NCI-H1048 (cell line): ENCODE data around the gene KCNIP1.

Experiments
- DNase-seq: peaks from one replicate; lab custom pipeline; 2025; lab: John Stamatoyannopoulos, UW

Gene KCNIP1

GRCh38 chr5:170503990-170504596 lies at the start of gene KCNIP1:
Gene KCNIP1, plus strand, starts transcription at chr5:170504020.
- DNase-seq, result no peak

GRCh38 chr5:170463426-170463825 lies 40.4 kb upstream of the KCNIP1 start:
- DNase-seq, result no peak

- no peak for DNase-seq
Measured at GRCh38 chr5:170464280-170465127, 39.3 kb upstream of the KCNIP1 start.

DNA sequence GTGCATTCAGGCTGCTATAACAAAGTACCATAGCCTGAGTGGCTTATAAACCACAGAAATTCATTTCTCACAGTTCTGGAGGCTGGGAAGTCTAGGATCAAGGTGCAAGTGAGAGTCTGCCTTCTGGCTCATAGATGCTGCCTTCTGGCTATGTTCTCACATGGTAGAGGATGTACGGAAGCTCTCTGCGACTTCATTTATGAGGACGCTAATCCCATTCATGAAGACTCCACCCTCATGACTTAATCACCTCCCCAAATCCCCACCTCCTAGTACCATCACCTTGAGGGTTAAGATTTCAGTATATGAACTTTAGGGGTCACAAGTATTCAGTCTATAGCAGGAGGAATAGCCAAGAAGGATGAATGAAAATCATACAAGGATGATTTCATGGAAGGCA lies 37.3 kb upstream of the KCNIP1 start:
- no peak for DNase-seq

- DNase-seq, result no peak
Measured at GRCh38 chr5:170466988-170467707, 36.7 kb upstream of the KCNIP1 start.

- no peak for DNase-seq
Measured at GRCh38 chr5:170468633-170469285, 35.1 kb upstream of the KCNIP1 start.

GRCh38 chr5:170469414-170469813 lies 34.4 kb upstream of the KCNIP1 start:
- no peak for DNase-seq

GRCh38 chr5:170470275-170470674 lies 33.5 kb upstream of the KCNIP1 start:
- no peak for DNase-seq

DNA sequence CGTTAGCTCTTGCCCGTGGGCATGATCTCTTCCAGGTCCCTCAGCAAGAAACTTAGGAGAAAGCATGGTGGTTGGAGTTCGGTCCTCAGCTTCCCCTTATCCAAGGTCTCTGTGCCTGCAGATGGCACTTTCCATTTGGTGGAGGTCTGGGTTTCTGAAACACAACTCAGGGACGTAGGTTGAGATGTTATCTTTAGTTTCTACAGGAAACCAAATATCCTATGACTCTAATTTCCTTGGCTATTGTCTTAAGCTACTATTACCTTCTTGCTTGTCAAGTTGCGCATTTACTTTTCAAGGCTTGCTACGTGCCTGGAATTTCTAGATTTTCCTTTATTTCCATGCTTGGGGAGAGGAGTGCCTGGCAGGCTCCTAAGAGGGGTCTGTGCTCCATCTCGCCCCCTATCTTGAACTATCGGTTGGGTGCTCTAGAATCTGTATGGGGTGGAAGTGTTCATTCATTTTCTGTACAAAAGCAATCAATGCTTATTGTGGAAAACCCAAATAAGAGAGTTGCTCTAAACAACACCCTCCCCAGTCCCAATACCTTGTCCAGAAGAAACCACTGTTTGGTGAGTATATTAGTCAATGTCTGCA lies 32.9 kb upstream of the KCNIP1 start:
- no peak for DNase-seq

DNA sequence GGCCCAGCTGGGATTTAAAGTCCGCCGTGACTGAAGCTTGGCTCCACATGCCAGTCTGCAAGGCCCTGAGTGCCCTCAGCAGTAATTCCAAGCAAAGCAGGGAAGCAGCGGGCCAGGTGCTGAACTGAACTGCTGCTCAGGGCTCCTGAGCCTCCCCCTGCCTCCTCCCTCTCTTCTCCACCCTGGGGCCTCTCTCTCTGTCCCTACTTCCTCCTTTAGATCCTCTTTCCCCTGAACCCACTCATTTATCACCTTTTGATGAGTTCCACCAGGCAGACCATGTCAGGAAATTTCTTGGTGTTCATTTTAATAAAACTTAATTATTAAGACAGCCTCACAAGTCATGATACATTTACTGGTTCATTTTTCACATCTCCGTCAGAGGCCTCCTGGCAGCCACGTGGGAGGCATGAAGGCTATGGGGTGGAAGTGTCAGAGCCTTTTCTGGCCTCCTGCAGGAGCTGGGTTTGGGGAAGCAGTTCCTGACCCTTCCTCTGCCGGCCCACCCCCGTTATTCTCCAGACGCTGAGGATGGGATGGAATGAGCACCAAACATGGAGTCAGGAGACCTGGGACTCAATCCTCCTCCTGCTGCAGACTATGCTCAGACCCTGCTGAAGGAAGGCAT lies 32.2 kb upstream of the KCNIP1 start:
- no peak for DNase-seq

DNA sequence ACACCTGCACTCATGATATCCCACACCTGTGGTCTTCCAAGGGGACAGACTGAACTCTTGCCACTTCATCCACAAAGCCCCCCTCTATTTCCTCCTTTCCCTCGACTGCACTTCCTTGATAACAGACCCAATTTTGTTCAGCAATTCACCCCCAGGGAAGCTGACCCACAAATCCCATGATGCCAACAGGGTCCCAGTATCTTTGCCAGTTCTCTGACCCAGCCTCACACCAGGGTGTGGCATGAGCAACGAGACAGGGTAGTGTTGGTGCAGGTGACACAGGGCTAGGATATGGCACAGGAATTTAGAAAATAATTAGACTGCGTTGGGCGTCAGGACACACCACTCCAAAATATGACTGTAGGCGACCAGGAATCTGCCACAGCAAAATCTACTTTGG lies 30.2 kb upstream of the KCNIP1 start:
- no peak for DNase-seq

GRCh38 chr5:170474489-170475274 lies 29.1 kb upstream of the KCNIP1 start:
- DNase-seq, result no peak

DNA sequence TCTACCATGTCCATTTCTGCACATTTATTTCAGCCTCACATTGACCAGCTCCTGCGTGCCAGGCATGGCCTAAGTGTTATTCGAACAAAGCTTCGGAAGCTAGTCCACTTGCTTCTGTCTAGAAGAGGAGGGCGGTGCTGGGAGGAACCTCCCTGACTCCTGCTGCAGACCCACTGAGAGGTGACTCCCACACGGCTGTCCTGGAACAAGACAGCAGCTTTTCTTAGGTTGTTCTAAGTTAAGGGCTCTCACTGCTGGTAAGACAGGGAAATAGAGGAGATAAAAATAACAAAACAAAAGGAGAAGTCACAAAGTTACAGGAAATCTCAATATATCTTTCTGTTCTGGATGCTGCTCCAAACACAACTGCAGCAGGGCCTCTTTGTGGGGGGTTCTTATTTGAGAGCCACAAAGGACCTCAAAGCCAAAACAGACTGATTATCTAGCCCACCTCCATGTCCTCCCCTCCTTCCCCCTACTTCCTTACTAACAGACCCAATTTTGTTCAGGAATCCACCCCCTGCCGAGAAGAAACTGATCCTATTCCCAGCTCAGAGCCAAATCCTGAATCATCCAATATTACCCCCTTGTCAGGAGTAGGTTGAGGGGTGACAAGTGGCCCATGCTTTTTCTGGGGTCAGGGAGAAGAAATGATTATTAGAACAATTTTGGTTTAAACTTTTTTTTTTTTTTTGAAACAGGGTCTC lies 28.4 kb upstream of the KCNIP1 start:
- DNase-seq, result no peak

DNA sequence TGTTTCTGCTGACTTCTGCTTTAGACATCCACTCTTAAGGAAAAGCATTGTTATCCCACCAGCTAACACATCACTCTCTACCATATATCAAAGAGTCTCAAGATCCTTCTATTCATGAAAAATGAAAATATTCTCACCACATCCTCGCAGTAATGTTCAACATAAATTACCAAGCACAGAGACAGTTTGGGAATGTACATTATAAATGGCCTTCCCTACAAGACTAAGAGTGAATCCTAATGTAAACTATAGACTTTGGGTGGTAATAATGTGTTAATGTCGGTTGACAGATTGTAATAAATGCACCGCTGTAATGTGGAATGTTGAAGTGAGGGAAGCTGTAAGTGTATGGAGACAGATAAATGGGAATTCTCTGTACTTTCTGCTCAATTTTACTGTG lies 27.1 kb upstream of the KCNIP1 start:
- DNase-seq, result no peak

DNA sequence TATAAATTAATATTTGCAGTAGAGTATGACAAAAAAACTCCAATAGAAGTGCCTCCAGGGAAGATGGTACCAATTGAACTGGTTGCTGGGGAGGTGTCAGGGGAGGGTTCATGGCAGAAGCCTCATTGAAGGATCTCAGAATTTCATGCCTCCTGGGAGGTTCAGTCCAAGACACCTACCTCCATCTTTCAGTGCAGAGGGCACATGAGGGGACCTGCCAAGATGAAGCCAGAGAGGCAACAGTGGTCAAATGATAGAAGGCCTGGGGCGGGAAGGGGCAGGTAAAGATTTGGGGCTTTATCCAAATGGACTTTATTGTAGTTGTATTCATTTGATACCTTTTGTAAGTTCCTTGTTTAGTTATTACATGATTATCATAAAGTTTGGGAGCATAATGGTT lies 25.9 kb upstream of the KCNIP1 start:
- no peak for DNase-seq

DNA sequence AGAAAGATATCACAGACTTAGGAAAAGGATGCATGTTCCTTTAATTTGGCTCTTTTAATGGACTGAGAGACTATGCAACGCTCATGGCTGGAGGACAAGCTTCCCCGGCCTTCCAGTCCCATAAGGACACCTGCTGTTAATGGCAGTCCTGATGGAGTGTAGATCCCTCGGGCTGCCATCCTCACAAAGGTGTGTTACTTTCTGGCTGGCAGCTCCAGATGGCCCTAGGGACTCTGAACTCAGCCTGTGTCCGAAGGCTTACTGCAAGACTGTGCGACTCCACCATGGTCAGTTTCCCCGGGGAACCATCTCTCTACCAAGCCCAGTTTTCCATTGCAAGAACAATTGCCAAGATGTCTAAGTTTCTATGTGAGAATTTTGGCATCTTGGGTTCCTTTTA lies 25.5 kb upstream of the KCNIP1 start:
- DNase-seq, result no peak

DNA sequence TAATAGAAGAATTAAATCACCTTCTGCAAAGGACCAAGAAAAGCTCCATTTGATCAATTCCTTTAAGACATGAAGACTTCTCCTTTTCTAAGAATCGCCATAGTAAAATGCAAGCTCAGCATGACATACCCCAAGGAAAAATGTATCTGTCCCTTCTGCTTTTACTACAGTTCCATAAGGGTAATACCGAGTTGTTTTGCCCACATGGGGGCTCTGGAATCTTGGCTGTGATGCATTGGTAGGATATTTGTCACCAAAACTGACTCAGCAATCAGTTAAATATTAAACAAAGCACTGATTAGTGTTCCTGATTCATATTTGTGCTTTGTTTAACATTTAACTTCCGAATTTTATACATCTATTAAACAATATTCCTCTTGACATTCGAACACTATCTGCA lies 24.3 kb upstream of the KCNIP1 start:
- DNase-seq, result no peak

GRCh38 chr5:170480260-170480659 lies 23.6 kb upstream of the KCNIP1 start:
- no peak for DNase-seq

GRCh38 chr5:170481849-170482248 lies 22.0 kb upstream of the KCNIP1 start:
- DNase-seq, result no peak

GRCh38 chr5:170482511-170482910 lies 21.3 kb upstream of the KCNIP1 start:
- no peak for DNase-seq
